WI38 (cell line): ENCODE results near the gene ACKR3.

ENCODE experiments used
- H3K4me3 ChIP-seq: 2 replicates; pipeline ENCODE4 v1.5.1; 2011; ENCODE audit warnings: low read depth, mild to moderate bottlenecking, control low read depth, low read length
- CTCF ChIP-seq: IDR thresholded peaks from 2 replicates; pipeline ENCODE4 v1.5.1; 2012; ENCODE audit warnings: low read depth, mild to moderate bottlenecking, control low read depth, low read length

Gene ACKR3

GRCh38 chr2:236623816-236624215 lies 54.2 kb downstream of the ACKR3 start:
- no peak overlapping the region for H3K4me3 ChIP-seq
- TF ChIP-seq CTCF: no peak

- H3K4me3 ChIP-seq: no peak overlapping the region
- no peak for TF ChIP-seq CTCF
These were observed 55.6 kb downstream of the ACKR3 start for GRCh38 chr2:236625156-236625690.

GRCh38 chr2:236626391-236627150 lies 56.9 kb downstream of the ACKR3 start:
- no peak overlapping the region for H3K4me3 ChIP-seq
- TF ChIP-seq CTCF: no peak

- TF ChIP-seq CTCF: no peak
- H3K4me3 ChIP-seq: no peak overlapping the region
These were observed 57.6 kb downstream of the ACKR3 start for GRCh38 chr2:236627193-236627592.

- no peak for TF ChIP-seq CTCF
- no peak overlapping the region for H3K4me3 ChIP-seq
These were observed 58.2 kb downstream of the ACKR3 start for GRCh38 chr2:236627841-236628240.

GRCh38 chr2:236628256-236628901 lies 58.8 kb downstream of the ACKR3 start:
- no peak for TF ChIP-seq CTCF
- no peak overlapping the region for H3K4me3 ChIP-seq

GRCh38 chr2:236628981-236629605 lies 59.5 kb downstream of the ACKR3 start:
- no peak for TF ChIP-seq CTCF
- H3K4me3 ChIP-seq: no peak overlapping the region
